GM19395 (cell line): Measurements from ENCODE around the gene SELPLG.
A peak's percentile ranks its signal among the peaks of the same experiment; 100 is the strongest.
"Not testable (repeated sequence)": the region's sequence is repeated elsewhere in the genome, so short reads cannot be mapped to it uniquely, and the experiment has no call there.

Source experiments
- ATAC-seq: cut with Tn5 transposase; IDR thresholded peaks from one replicate; pipeline ENCODE4 v1.9.1; 2021; ENCODE audit warnings: mild to moderate bottlenecking, moderate library complexity; ENCODE audit not compliant: unreplicated experiment

SELPLG gene

GRCh38 chr12:108575199-108575912, 58.3 kb downstream of the SELPLG start:
- no peak for ATAC-seq

DNA sequence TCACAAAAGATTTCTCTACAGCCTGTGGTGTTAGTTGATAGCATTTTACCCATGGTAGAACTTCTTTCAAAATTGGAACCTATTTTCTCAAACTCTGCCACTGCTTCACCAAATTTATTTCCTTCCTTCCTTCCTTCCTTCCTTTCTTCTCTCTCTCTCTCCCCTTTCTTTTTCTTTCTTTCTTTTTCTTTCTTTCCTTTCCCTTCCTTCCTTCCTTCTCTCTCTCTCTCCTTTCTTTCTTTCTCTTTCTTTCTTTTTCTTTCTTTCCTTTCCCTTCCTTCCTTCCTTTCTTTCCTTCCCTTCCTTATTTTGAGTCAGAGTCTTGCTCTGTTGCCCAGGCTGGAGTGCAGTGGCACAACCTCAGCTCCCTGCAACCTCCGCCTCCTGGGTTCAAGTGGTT, 59.4 kb downstream of the SELPLG start:
- ATAC-seq: not testable (repeated sequence)

GRCh38 chr12:108573317-108573716, 60.4 kb downstream of the SELPLG start:
- ATAC-seq: peak; percentile 33

GRCh38 chr12:108572166-108572790, 61.4 kb downstream of the SELPLG start:
- ATAC-seq: no peak
